Skeletal muscle tissue (tissue), 4 donors: ENCODE data around the gene LGALS3BP. TPM values are rescaled to one million over a fixed set of nuclear protein-coding genes. Genes with fewer than 3 reads are reported as not detected.
A peak's percentile ranks its signal among the peaks of the same experiment; 100 is the strongest.

Experiments used
- H3K27ac ChIP-seq: one replicate; pipeline ENCODE4 v1.7.0; 2013; ENCODE audit warnings: mild to moderate bottlenecking, low read depth, low read length, inconsistent platforms
- H3K27me3 ChIP-seq, 3 donors: one replicate each; pipeline ENCODE4 v1.7.0; 2013; ENCODE audit warnings: low read length in 3 of 3; ENCODE audit not compliant: control insufficient read depth in 3 of 3, insufficient read depth in 3 of 3
- H3K36me3 ChIP-seq, 3 donors: one replicate each; pipeline ENCODE4 v1.7.0; 2013; ENCODE audit warnings: low read length in 3 of 3; ENCODE audit not compliant: control insufficient read depth in 3 of 3, insufficient read depth in 3 of 3
- H3K4me1 ChIP-seq, 3 donors: one replicate each; pipeline ENCODE4 v1.7.0; 2013; ENCODE audit warnings: low read length in 3 of 3, mild to moderate bottlenecking in 3 of 3; ENCODE audit not compliant: control insufficient read depth in 3 of 3, insufficient read depth in 3 of 3
- H3K4me3 ChIP-seq, 3 donors: one replicate each; pipeline ENCODE4 v1.7.0; 2013; ENCODE audit warnings: low read length in 3 of 3
- H3K9ac ChIP-seq, 3 donors: one replicate each; pipeline ENCODE4 v1.7.0; 2013; ENCODE audit warnings: low read length in 3 of 3, mild to moderate bottlenecking in 3 of 3, moderate library complexity in 2 of 3, low read depth in 1 of 3
- H3K9me3 ChIP-seq, 3 donors: one replicate each; pipeline ENCODE4 v1.7.0; 2013; ENCODE audit warnings: low read length in 3 of 3; ENCODE audit not compliant: control insufficient read depth in 3 of 3
- total RNA-seq: library from RNA; depleted of rRNA; stranded (reverse); fragments of >200 nt; gene quantifications from one replicate; pipeline ENCODE4 v1.2.3, GENCODE V29; 2014
- donor health status: Osteomylitis.

LGALS3BP gene
- total RNA-seq, 1 donor from 2014 or later = 55.8 TPM

GRCh38 chr17:78929908-78930775, 49.6 kb downstream of the LGALS3BP start:
- Histone ChIP-seq H3K9ac (no peak overlapping the region), H3K27me3 (peaks cover 10 to 18% (median 11%) of the 10 kb centered on the region in 3 donors), H3K4me1 (peaks cover 23 to 33% (median 26%) of the 10 kb centered on the region in 3 donors), H3K9me3 (no peaks in the 10 kb centered on the region), H3K27ac (no peak overlapping the region), H3K36me3 (no peaks in the 10 kb centered on the region), H3K4me3 (no peak overlapping the region)

- Histone ChIP-seq H3K4me1 (peaks cover 14 to 27% (median 25%) of the 10 kb centered on the region in 3 donors), H3K27me3 (peaks cover 10 to 26% (median 11%) of the 10 kb centered on the region in 3 donors), H3K27ac (peak overlapping the region; percentile 83), H3K9ac (peak overlapping the region; percentile 3 to 64 (median 64)), H3K36me3 (no peaks in the 10 kb centered on the region), H3K9me3 (no peaks in the 10 kb centered on the region), H3K4me3 (peak overlapping the region; percentile 27 to 61 (median 43))
Measured at GRCh38 chr17:78925662-78926555, 53.8 kb downstream of the LGALS3BP start.

DNA sequence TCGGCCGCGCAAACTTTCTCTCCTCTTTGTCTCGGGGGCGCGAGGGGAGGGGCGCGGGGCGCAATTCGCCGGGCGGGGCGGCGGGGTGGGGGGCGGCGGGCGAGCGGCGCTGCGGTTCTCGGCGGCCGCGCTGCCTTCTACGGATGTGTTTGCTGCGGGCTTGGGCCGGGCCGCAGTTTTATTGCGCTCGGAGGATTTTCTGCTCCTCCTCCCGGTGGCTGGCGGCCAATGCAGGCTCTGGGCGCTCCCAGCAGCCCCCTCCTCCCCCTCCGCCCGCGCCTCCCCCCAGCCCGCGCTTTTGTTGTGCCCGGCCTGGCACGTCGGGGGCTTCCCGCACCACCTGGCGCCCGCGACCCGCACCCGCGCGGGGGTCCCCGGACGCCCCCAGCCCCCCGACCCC, 54.5 kb downstream of the LGALS3BP start, which contains the start of gene TIMP2:
Gene TIMP2 (minus strand): TSS at position 154 of the 400 bp plus-strand sequence. CDS start 299 bp downstream, outside the sequence.
- H3K9me3 ChIP-seq = no peaks in the 10 kb centered on the region
- peak within 1 kb of the TSS; percentile 64 to 67 (median 65) for H3K4me3 ChIP-seq
- peaks cover 10 to 25% (median 11%) of the 10 kb centered on the region in 3 donors for H3K27me3 ChIP-seq
- H3K36me3 ChIP-seq = no peaks in the 10 kb centered on the region
- peaks cover 21 to 34% (median 28%) of the 10 kb centered on the region in 3 donors for H3K4me1 ChIP-seq
- H3K27ac ChIP-seq = peak within 1 kb of the TSS; percentile 83
- peak within 1 kb of the TSS; percentile 64 to 73 (median 65) for H3K9ac ChIP-seq

GRCh38 chr17:78924481-78925151, 55.1 kb downstream of the LGALS3BP start:
- no peaks in the 10 kb centered on the region for H3K36me3 ChIP-seq
- peaks cover 23 to 33% (median 32%) of the 10 kb centered on the region in 3 donors for H3K4me1 ChIP-seq

DNA sequence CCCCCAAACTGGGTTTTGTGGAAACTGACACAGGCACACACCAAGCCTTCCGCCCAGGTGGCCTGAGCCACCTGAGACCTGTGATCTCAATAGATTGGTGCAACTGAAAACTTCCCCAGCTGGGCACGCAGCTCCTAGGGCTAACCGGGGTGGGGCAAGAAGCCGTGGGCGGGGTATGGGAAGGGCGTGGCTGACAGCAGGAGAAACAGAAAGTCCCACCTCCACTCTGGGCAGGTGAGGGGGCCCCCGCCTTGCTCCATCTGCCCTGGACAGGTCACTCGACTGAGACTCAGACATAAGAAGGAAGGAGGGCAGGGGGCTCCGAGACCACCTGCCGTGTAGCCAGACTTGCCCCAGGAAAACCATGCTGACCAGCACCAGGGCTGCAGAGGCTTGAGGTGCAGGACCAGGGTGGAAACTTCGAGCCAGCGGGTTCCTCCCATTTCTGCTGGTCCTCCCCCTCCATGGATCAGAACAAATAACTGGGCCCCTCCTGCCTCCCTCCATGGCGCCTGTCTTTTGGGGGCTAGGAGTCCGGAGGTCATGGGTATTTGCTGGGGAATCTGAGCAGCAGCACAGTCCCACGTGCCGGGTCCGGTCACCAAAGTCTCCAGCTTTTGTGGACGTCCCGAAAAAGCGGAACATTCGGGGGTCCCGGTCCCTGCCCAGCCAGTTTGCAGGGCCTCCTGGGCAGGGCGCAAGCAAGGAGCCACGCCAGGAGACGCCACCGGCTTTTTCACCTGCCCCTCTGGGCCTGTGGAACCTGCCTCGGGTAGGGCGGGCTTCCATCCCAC, 55.9 kb downstream of the LGALS3BP start:
- Histone ChIP-seq H3K27me3 (peaks cover 3 to 17% (median 10%) of the 10 kb centered on the region in 3 donors), H3K9me3 (no peaks in the 10 kb centered on the region), H3K36me3 (no peaks in the 10 kb centered on the region), H3K4me3 (peak overlapping the region; percentile 64 to 67 (median 65)), H3K27ac (peak overlapping the region; percentile 30), H3K4me1 (peaks cover 23 to 36% (median 35%) of the 10 kb centered on the region in 3 donors), H3K9ac (peak overlapping the region; percentile 23 to 73 (median 65))

More at GRCh38 chr17:78924481-78925151, 55.1 kb downstream of the LGALS3BP start:
- Histone ChIP-seq H3K27me3 (peaks cover 5 to 19% (median 10%) of the 10 kb centered on the region in 3 donors), H3K4me3 (peak overlapping the region; percentile 64 to 67 (median 65)), H3K9me3 (no peaks in the 10 kb centered on the region), H3K27ac (peak overlapping the region; percentile 30), H3K9ac (peak overlapping the region in 2 of 3 donors; percentile 65 to 73)

DNA sequence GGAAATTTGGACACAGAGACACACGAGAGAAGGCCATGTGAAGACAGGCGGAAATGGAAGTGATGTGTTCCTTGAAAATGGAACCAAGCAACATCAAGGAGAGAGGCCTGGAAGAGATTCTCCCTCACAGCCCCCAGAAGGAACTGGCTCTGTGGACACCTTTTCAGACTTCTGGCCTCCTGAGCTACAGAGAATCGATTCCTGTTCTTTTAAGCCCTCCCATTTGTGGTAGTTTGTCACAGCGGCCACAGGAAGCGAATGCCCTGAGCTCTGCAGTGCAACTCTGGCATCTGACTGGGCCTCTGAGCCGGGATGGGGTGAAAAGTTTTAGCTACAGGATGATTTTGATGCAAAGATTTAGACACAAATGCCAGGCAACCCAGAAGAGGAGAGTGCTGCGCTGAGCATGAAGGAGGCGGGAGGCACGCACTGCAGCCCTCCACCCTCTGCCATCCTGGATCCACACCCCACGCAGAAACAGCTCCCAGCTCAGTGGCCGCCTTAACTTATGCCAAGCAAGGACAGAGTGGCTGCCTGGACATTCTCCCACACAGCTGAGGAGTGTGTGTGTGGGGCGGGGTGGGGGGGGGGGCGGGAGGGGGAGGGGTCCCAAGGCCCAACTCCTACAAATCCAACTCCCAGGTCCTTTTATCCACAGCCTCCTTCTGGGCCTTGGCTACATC, 56.8 kb downstream of the LGALS3BP start:
- H3K27me3 ChIP-seq = peaks cover 3 to 17% (median 10%) of the 10 kb centered on the region in 3 donors
- peaks cover 23 to 40% (median 40%) of the 10 kb centered on the region in 3 donors for H3K4me1 ChIP-seq
- H3K4me3 ChIP-seq = peak overlapping the region; percentile 22 to 67 (median 64)
- no peaks in the 10 kb centered on the region for H3K9me3 ChIP-seq
- H3K9ac ChIP-seq = peak overlapping the region in 1 of 3 donors; percentile 3
- H3K27ac ChIP-seq = no peak overlapping the region
- H3K36me3 ChIP-seq = no peaks in the 10 kb centered on the region

DNA sequence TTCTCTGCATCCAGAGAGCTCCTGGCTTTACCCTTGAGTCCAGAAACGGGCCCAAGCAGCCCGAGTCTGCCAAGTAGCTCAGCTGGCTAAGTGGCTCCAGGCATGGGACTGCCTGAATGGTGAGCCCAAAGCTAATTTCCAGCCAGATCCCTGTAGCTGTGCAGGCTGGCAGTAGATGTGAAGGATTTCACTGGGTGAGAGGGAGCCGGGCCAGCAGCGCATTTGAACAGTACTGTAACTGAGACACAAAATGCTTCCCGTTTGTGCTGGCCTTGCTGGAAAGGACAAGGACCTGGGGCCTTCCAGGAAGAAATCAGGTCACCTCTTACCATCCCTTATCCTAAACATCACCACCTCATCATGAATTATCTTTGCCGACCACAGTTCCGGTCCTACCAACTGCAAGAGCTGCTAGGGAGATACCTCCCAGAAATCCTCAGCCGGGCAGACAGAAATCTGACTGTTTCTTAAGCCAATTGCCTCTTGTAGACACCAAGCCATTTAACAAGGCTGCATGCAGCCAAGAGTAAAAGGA, 58.2 kb downstream of the LGALS3BP start:
- Histone ChIP-seq H3K27me3 (peaks cover 3 to 17% (median 6%) of the 10 kb centered on the region in 3 donors), H3K4me3 (peak overlapping the region in 1 of 3 donors; percentile 17), H3K27ac (peak overlapping the region; percentile 28), H3K9ac (peak overlapping the region in 2 of 3 donors; percentile 23 to 50), H3K4me1 (peaks cover 27 to 44% (median 40%) of the 10 kb centered on the region in 3 donors), H3K36me3 (no peaks in the 10 kb centered on the region), H3K9me3 (no peaks in the 10 kb centered on the region)
